Choroid plexus epithelial cell (primary cell): ENCODE data around the gene GTF3A.

ENCODE experiments used
- DNase-seq: peaks from one replicate; pipeline ENCODE4 v3.0.0-alpha.2; 2010; ENCODE audit warnings: low read depth
- H3K4me3 ChIP-seq: 2 replicates; pipeline ENCODE4 v1.5.1; 2011; ENCODE audit warnings: low read depth, mild to moderate bottlenecking, control low read depth, low read length, moderate library complexity
- CTCF ChIP-seq: conservative IDR thresholded peaks from 2 replicates; pipeline ENCODE4 v1.5.1; 2011; ENCODE audit warnings: low read depth, mild to moderate bottlenecking, control low read depth, inconsistent platforms, low read length, moderate library complexity

The GTF3A gene

GRCh38 chr13:27383104-27383921 lies 41.1 kb upstream of the GTF3A start:
- no peak overlapping the region for H3K4me3 ChIP-seq
- no peak for TF ChIP-seq CTCF
- DNase-seq: no peak

- no peak overlapping the region for H3K4me3 ChIP-seq
- TF ChIP-seq CTCF: no peak
- no peak for DNase-seq
Measured at GRCh38 chr13:27384285-27384684, 40.1 kb upstream of the GTF3A start.

GRCh38 chr13:27388241-27388640 lies 36.2 kb upstream of the GTF3A start:
- no peak for TF ChIP-seq CTCF
- H3K4me3 ChIP-seq: no peak overlapping the region
- no peak for DNase-seq

- DNase-seq: no peak
- TF ChIP-seq CTCF: no peak
- no peak overlapping the region for H3K4me3 ChIP-seq
Measured at GRCh38 chr13:27389891-27390290, 34.5 kb upstream of the GTF3A start.

- H3K4me3 ChIP-seq: no peak overlapping the region
- no peak for TF ChIP-seq CTCF
- no peak for DNase-seq
Measured at GRCh38 chr13:27391471-27391870, 32.9 kb upstream of the GTF3A start.

- DNase-seq: no peak
- no peak for TF ChIP-seq CTCF
- H3K4me3 ChIP-seq: no peak overlapping the region
Measured at GRCh38 chr13:27393101-27393500, 31.3 kb upstream of the GTF3A start.

GRCh38 chr13:27395007-27395510 lies 29.4 kb upstream of the GTF3A start:
- no peak for TF ChIP-seq CTCF
- H3K4me3 ChIP-seq: no peak overlapping the region
- no peak for DNase-seq
